Stimulated activated naive B cell treated with anti-CD40 and anti-IgM and Interleukin-4, amounts not matched to agents 10 μg/mL and 1 μg/mL and 100 μg/mL, for 72 hours (primary cell): ENCODE measurements around the gene CRYGC.

ENCODE experiments used
- ATAC-seq, 2 donors: fragments of 150-1000 bp; cut with Tn5 transposase; replicated peaks; 2 replicates each; pipeline ENCODE4 v1.10.0; 2021; ENCODE audit warnings: moderate library complexity in 1 of 2
- DNase-seq: peaks from one replicate; pipeline ENCODE4 v3.0.0; 2021
- H3K27ac Mint-ChIP-seq: one replicate; pipeline ENCODE4 v1.8.0; 2022; ENCODE audit warnings: mild to moderate bottlenecking, mixed read lengths
- H3K27me3 Mint-ChIP-seq, 2 donors: one replicate each; pipeline ENCODE4 v1.8.0; 2022; ENCODE audit warnings: mixed read lengths in 2 of 2
- H3K36me3 Mint-ChIP-seq, 2 donors: one replicate each; pipeline ENCODE4 v1.8.0; 2022; ENCODE audit warnings: mixed read lengths in 2 of 2, mild to moderate bottlenecking in 1 of 2
- H3K4me1 Mint-ChIP-seq, 2 donors: one replicate each; pipeline ENCODE4 v1.8.0; 2022; ENCODE audit warnings: mixed read lengths in 2 of 2, mild to moderate bottlenecking in 1 of 2
- H3K4me3 Mint-ChIP-seq, 2 donors: one replicate each; pipeline ENCODE4 v1.8.0; 2022; ENCODE audit warnings: mild to moderate bottlenecking in 2 of 2, mixed read lengths in 2 of 2, moderate library complexity in 1 of 2
- H3K9me3 Mint-ChIP-seq, 2 donors: one replicate each; pipeline ENCODE4 v1.8.0; 2022; ENCODE audit warnings: mixed read lengths in 2 of 2, mild to moderate bottlenecking in 1 of 2

Gene CRYGC

GRCh38 chr2:208096080-208096479 lies 33.5 kb downstream of the CRYGC start:
- DNase-seq (no peak), ATAC-seq (no peak)
- peaks cover 3 to 4% of the 10 kb centered on the region in 2 donors for H3K27me3 Mint-ChIP-seq
- peaks cover 0 to 2% of the 10 kb centered on the region in 2 donors for H3K36me3 Mint-ChIP-seq
- no peak overlapping the region for H3K4me3 Mint-ChIP-seq
- no peak overlapping the region for H3K27ac Mint-ChIP-seq
- H3K4me1 Mint-ChIP-seq, result no peaks in the 10 kb centered on the region
- peaks cover 0 to 4% of the 10 kb centered on the region in 2 donors for H3K9me3 Mint-ChIP-seq

DNA sequence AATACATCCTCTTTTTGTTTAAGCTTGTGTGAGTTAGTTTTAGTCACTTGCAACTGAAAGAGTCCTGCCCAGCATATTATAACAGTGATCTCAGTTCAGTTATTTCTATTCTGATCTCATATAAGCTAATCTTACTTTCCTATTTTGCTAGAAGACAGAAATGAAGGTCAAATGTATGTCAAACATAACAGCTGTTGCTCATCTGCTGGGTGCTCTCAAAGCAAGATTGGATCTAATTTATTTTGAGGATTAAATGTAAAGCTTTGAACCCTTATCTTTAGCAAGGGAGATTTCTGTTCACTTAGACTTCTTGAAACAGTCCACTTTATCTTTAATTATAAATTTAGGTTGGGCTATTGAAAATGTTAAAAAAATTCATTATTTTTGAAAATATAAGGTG lies 36.5 kb downstream of the CRYGC start:
- Mint-ChIP-seq H3K4me1 (no peaks in the 10 kb centered on the region), H3K9me3 (peaks cover 4% of the 10 kb centered on the region in 2 donors), H3K36me3 (no peaks in the 10 kb centered on the region), H3K4me3 (no peak overlapping the region), H3K27me3 (no peaks in the 10 kb centered on the region), H3K27ac (no peak overlapping the region)
- ATAC-seq (peak in 1 of 2 donors; percentile 34), DNase-seq (no peak)

DNA sequence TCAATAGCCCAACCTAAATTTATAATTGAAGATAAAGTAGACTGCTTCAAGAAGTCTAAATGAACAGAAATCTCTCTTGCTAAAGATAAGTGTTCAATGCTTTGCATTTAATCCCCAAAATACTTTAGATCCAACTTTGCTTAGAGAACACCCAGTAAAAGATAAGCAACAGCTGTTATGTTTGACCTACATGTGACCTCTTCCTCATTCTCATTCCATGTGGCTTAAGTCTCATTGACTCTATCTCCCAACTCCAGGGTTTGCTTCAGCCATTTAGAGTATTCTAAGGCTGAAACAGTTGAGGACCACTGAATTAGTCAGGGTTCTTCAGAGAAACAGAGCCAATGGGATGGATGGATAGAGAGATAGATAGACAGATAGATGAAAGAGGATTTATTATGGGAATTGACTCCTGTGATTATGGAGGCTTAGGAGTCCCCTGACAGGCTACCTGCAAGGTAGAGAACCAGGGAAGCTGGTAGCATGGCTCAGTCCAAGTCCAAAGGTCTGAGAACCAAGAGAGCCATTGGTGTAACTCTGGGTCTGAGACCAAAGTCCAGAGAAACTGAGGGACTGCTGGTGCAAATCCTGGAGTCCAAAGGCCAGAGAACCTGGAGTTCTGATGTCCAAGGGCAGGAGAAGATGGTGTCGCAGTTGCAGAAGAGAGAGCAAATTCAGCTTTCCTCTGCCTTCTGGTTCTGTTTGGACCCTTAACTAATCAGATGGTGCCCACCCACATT lies 37.4 kb downstream of the CRYGC start:
- no peak for ATAC-seq
- Mint-ChIP-seq H3K27ac (no peak overlapping the region), H3K36me3 (no peaks in the 10 kb centered on the region), H3K4me1 (no peaks in the 10 kb centered on the region), H3K27me3 (no peaks in the 10 kb centered on the region), H3K9me3 (peaks cover 4% of the 10 kb centered on the region in 2 donors), H3K4me3 (no peak overlapping the region)
- no peak for DNase-seq

- H3K9me3 Mint-ChIP-seq, result peaks cover 4% of the 10 kb centered on the region in 2 donors
- H3K4me3 Mint-ChIP-seq, result no peak overlapping the region
- no peaks in the 10 kb centered on the region for H3K4me1 Mint-ChIP-seq
- no peak for DNase-seq
- H3K36me3 Mint-ChIP-seq, result no peaks in the 10 kb centered on the region
- no peak for ATAC-seq
- no peak overlapping the region for H3K27ac Mint-ChIP-seq
- no peaks in the 10 kb centered on the region for H3K27me3 Mint-ChIP-seq
Measured at GRCh38 chr2:208090420-208090819, 39.2 kb downstream of the CRYGC start.

DNA sequence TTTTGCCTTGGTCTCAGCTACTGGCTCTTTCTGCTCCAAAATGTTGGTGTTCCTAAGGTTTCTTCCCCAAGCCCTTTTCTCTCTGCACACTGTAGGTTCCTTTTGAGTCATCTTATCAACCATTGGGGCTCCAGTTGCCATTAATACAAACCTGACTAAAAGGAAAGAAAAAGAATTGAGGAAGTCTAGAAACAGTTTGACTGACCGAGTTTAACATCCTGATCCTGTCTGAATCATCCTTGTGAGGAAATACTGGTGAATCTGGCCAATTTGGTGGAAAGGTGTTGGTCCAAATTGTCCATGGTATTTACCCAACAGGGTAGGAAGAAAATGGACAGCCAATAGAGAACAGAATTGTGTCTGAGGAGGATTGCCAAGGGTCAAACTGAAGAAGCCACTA lies 43.6 kb downstream of the CRYGC start:
- DNase-seq (no peak), ATAC-seq (no peak)
- Mint-ChIP-seq H3K4me1 (no peaks in the 10 kb centered on the region), H3K36me3 (peaks cover 0 to 2% of the 10 kb centered on the region in 2 donors), H3K27me3 (peaks cover 15% of the 10 kb centered on the region in 2 donors), H3K9me3 (peaks cover 4 to 5% of the 10 kb centered on the region in 2 donors), H3K27ac (no peak overlapping the region), H3K4me3 (no peak overlapping the region)

GRCh38 chr2:208083807-208084206 lies 45.8 kb downstream of the CRYGC start:
- Mint-ChIP-seq H3K4me3 (no peak overlapping the region), H3K4me1 (no peaks in the 10 kb centered on the region), H3K27me3 (peaks cover 23 to 26% of the 10 kb centered on the region in 2 donors), H3K36me3 (peaks cover 0 to 2% of the 10 kb centered on the region in 2 donors), H3K9me3 (peaks cover 5 to 7% of the 10 kb centered on the region in 2 donors), H3K27ac (no peak overlapping the region)
- ATAC-seq (no peak), DNase-seq (no peak)
